Loucy (cell line): ENCODE results near the gene CPEB3.

ENCODE experiments used
- H2AFZ ChIP-seq: fragments of 200-600 bp; sonication (generic); 2 replicates; pipeline ENCODE4 v1.6.0; 2016; ENCODE audit warnings: antibody characterized with exemption, mild to moderate bottlenecking, low read length, moderate library complexity
- H3F3A ChIP-seq: fragments of 200-600 bp; 2 replicates; pipeline ENCODE4 v1.6.0; 2016; ENCODE audit warnings: antibody characterized with exemption, low read depth, mild to moderate bottlenecking
- H3K27me3 ChIP-seq: fragments of 200-600 bp; sonication (generic); 2 replicates; pipeline ENCODE4 v1.6.1; 2014; ENCODE audit warnings: low read length, mild to moderate bottlenecking; ENCODE audit not compliant: insufficient read depth, poor library complexity, severe bottlenecking
- H3K36me3 ChIP-seq: fragments of 200-600 bp; sonication (generic); 2 replicates; pipeline ENCODE4 v1.6.1; 2016; ENCODE audit warnings: low read length; ENCODE audit not compliant: insufficient read depth
- H3K4me1 ChIP-seq: fragments of 200-600 bp; sonication (generic); 2 replicates; pipeline ENCODE4 v1.5.1; 2014; ENCODE audit warnings: low read length, mild to moderate bottlenecking; ENCODE audit not compliant: insufficient read depth, poor library complexity, severe bottlenecking
- H3K4me2 ChIP-seq: fragments of 200-600 bp; sonication (generic); 2 replicates; pipeline ENCODE4 v1.6.0; 2014; ENCODE audit warnings: antibody characterized with exemption, low read length, low read depth, mild to moderate bottlenecking; ENCODE audit not compliant: poor library complexity, severe bottlenecking
- H3K4me3 ChIP-seq: fragments of 200-600 bp; sonication (generic); 2 replicates; pipeline ENCODE4 v1.5.1; 2014; ENCODE audit warnings: low read length, mild to moderate bottlenecking, mixed read lengths; ENCODE audit not compliant: poor library complexity, severe bottlenecking
- H3K79me2 ChIP-seq: fragments of 200-600 bp; sonication (generic); 2 replicates; pipeline ENCODE4 v1.6.1; 2014; ENCODE audit warnings: low read length; ENCODE audit not compliant: insufficient read depth
- H3K9ac ChIP-seq: fragments of 200-600 bp; sonication (generic); 2 replicates; pipeline ENCODE4 v1.6.0; 2014; ENCODE audit warnings: mild to moderate bottlenecking, low read depth, low read length, moderate library complexity; ENCODE audit not compliant: poor library complexity, severe bottlenecking
- H3K9me2 ChIP-seq: fragments of 200-600 bp; sonication (generic); replicated peaks from 2 replicates; pipeline ENCODE4 v1.6.1; 2016; ENCODE audit warnings: low read depth, low read length, mixed read lengths
- H3K9me3 ChIP-seq: fragments of 200-600 bp; sonication (generic); 2 replicates; pipeline ENCODE4 v1.6.1; 2014; ENCODE audit warnings: mild to moderate bottlenecking, antibody characterized with exemption, low read length, low read depth; ENCODE audit not compliant: insufficient read depth
- H4K20me1 ChIP-seq: fragments of 200-600 bp; sonication (generic); 2 replicates; pipeline ENCODE4 v1.6.0; 2014; ENCODE audit warnings: antibody characterized with exemption, low read length, mild to moderate bottlenecking; ENCODE audit not compliant: insufficient read depth, poor library complexity, severe bottlenecking
- CTCF ChIP-seq: fragments of 200-600 bp; sonication (generic); conservative IDR thresholded peaks from 2 replicates; pipeline ENCODE4 v1.5.1; 2014; ENCODE audit warnings: mild to moderate bottlenecking, antibody characterized with exemption, low read length
- EZH2phosphoT487 ChIP-seq: fragments of 200-600 bp; IDR thresholded peaks from 2 replicates; pipeline ENCODE4 v1.6.1; 2018; ENCODE audit warnings: antibody characterized with exemption, mild to moderate bottlenecking, moderate library complexity, borderline replicate concordance

Gene CPEB3

GRCh38 chr10:92304061-92304460 lies 13.2 kb upstream of the CPEB3 start:
- Histone ChIP-seq H3K79me2 (peaks cover 97% of the 10 kb centered on the region), H3K9ac (no peak overlapping the region), H3F3A (no peaks in the 10 kb centered on the region), H3K4me1 (peaks cover 21% of the 10 kb centered on the region), H3K27me3 (no peaks in the 10 kb centered on the region), H3K4me2 (peak overlapping the region; percentile 58), H3K36me3 (no peaks in the 10 kb centered on the region; the same call in 1 of the 2 replicates), H3K4me3 (no peak overlapping the region), H3K9me2 (no peaks in the 10 kb centered on the region), H2AFZ (no peak overlapping the region), H4K20me1 (peaks cover 79% of the 10 kb centered on the region), H3K9me3 (no peaks in the 10 kb centered on the region)
- TF ChIP-seq CTCF = no peak

- peaks cover 85% of the 10 kb centered on the region for H4K20me1 ChIP-seq
Observed at GRCh38 chr10:92303096-92303495, 12.2 kb upstream of the CPEB3 start.

GRCh38 chr10:92298487-92298886 lies 7.6 kb upstream of the CPEB3 start:
- H3F3A ChIP-seq = no peaks in the 10 kb centered on the region

More at GRCh38 chr10:92303096-92303495, 12.2 kb upstream of the CPEB3 start:
- no peaks in the 10 kb centered on the region for H3F3A ChIP-seq
- H3K4me3 ChIP-seq = peak overlapping the region; percentile 3
- H3K27me3 ChIP-seq = no peaks in the 10 kb centered on the region
- H3K9ac ChIP-seq = no peak overlapping the region
- no peaks in the 10 kb centered on the region for H3K9me3 ChIP-seq
- no peaks in the 10 kb centered on the region for H3K9me2 ChIP-seq
- TF ChIP-seq EZH2phosphoT487 (no peak), CTCF (no peak)
- no peaks in the 10 kb centered on the region; the same call in 1 of the 2 replicates for H3K36me3 ChIP-seq
- H3K4me2 ChIP-seq = peak overlapping the region; percentile 58
- H2AFZ ChIP-seq = no peak overlapping the region
- peaks cover 31% of the 10 kb centered on the region for H3K4me1 ChIP-seq
- peaks cover 97% of the 10 kb centered on the region for H3K79me2 ChIP-seq

More at GRCh38 chr10:92298487-92298886, 7.6 kb upstream of the CPEB3 start:
- peak overlapping the region; percentile 38 for H3K9ac ChIP-seq
- no peak overlapping the region for H3K4me3 ChIP-seq
- no peaks in the 10 kb centered on the region for H3K9me2 ChIP-seq
- peaks cover 46% of the 10 kb centered on the region for H3K4me1 ChIP-seq
- H3K79me2 ChIP-seq = peaks cover 97% of the 10 kb centered on the region
- no peaks in the 10 kb centered on the region; the same call in 1 of the 2 replicates for H3K36me3 ChIP-seq
- H3K9me3 ChIP-seq = no peaks in the 10 kb centered on the region
- H3K4me2 ChIP-seq = peak overlapping the region; percentile 46
- TF ChIP-seq CTCF = no peak
- no peak for TF ChIP-seq EZH2phosphoT487
- H2AFZ ChIP-seq = no peak overlapping the region
- peaks cover 90% of the 10 kb centered on the region for H4K20me1 ChIP-seq
- no peaks in the 10 kb centered on the region for H3K27me3 ChIP-seq
